Kidney epithelial cell (primary cell): ENCODE results near the gene CBLN3. TPM values are rescaled to one million over a fixed set of nuclear protein-coding genes. Genes with fewer than 3 reads are reported as not detected.
"Not testable (repeated sequence)": the region's sequence is repeated elsewhere in the genome, so short reads cannot be mapped to it uniquely, and the experiment has no call there.

Experiments used
- DNase-seq: peaks from one replicate; pipeline ENCODE4 v3.0.0-alpha.2; 2010; ENCODE audit warnings: low read depth
- H3K27me3 ChIP-seq: 2 replicates; pipeline ENCODE4 v1.6.0; 2011; ENCODE audit warnings: low read length; ENCODE audit not compliant: control insufficient read depth, insufficient read depth
- H3K36me3 ChIP-seq: 2 replicates; pipeline ENCODE4 v1.5.1; 2011; ENCODE audit warnings: low read length; ENCODE audit not compliant: control insufficient read depth, insufficient read depth
- H3K4me3 ChIP-seq: 2 replicates; pipeline ENCODE4 v1.5.1; 2011; ENCODE audit warnings: low read depth, mild to moderate bottlenecking, control low read depth, low read length
- total RNA-seq: library from RNA; depleted of rRNA; stranded (reverse); fragments of >200 nt; gene quantifications from 2 replicates; pipeline ENCODE4 v1.2.3, GENCODE V29; 2015
- TF ChIP-seq, protein P1 (sequence below): IDR thresholded peaks from 2 replicates; pipeline ENCODE4 v1.5.1; 2011; ENCODE audit warnings: mild to moderate bottlenecking, moderate library complexity, low read length, control low read depth, inconsistent platforms; ENCODE audit not compliant: insufficient read depth, poor library complexity, severe bottlenecking

Gene CBLN3
- total RNA-seq, 1 donor from 2014 or later = 0.88 TPM

DNA sequence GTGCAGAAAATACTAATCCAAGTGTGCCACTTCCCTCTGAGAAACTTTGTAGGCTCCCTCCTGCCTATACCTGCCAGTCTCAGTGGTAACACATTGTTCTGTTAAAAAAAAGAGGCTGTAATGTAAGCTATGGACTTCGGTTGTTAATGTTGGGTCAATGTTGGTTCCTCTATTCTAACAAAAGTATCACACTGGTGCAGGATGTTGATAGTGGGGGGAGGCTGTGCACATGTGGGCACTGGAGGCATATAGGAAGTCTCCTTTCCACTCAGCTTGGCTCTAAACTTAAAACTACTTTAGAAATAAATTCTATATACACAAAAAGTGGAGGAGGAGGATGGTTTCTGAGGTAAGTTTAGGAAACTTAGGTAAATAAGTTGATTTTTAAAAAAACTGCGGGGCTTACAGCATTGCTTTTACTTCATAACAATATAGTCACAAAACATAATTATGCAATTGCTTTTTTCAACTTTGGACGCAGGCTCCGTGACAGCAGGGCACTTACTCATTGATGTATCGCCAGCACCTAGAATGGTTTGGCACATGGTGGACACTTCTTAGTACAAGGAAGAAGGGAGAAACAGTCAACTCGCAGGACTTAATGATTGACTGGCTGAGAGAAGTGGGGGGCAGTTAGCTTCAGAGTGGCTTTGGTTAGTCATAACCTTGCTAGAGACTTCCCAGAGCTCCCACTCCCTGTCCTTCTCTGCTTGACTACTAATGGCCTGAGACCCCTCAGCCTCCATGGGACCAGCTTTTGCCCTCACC is 38.6 kb downstream of the CBLN3 start:
- H3K27me3 ChIP-seq = no peaks in the 10 kb centered on the region
- TF ChIP-seq, protein P1, sequence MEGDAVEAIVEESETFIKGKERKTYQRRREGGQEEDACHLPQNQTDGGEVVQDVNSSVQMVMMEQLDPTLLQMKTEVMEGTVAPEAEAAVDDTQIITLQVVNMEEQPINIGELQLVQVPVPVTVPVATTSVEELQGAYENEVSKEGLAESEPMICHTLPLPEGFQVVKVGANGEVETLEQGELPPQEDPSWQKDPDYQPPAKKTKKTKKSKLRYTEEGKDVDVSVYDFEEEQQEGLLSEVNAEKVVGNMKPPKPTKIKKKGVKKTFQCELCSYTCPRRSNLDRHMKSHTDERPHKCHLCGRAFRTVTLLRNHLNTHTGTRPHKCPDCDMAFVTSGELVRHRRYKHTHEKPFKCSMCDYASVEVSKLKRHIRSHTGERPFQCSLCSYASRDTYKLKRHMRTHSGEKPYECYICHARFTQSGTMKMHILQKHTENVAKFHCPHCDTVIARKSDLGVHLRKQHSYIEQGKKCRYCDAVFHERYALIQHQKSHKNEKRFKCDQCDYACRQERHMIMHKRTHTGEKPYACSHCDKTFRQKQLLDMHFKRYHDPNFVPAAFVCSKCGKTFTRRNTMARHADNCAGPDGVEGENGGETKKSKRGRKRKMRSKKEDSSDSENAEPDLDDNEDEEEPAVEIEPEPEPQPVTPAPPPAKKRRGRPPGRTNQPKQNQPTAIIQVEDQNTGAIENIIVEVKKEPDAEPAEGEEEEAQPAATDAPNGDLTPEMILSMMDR = no peak
- no peak overlapping the region for H3K4me3 ChIP-seq
- DNase-seq = no peak
- no peaks in the 10 kb centered on the region for H3K36me3 ChIP-seq

DNA sequence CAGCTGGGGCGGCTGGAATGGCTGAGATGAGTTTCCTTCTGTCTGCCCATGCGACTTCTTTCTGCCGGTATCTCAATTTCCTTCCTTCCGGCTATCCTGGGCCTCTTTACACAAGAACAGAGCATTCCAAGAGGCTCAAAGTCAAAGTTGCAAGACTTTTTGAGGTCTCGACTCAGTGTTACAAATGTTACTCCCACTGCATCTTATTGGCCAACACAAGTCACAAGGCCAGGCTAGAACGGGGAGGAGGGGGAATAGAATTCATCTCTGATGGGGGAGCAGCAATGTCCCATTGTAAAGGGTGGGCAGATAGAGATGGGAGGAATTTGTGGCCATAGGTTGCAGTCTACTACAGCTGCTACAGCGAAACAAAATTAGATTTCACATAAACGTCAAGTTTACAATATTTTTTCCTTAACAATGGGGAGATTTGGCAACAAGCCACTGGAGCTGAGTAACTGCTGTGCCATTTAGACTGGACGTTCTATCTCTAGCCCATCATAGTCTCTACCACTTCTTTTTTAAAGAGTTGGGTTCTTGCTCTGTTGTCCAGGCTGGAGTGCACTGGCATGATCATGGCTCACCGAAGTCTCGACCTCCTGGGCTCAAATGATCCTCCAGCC is 40.1 kb downstream of the CBLN3 start:
- Histone ChIP-seq H3K4me3 (no peak overlapping the region), H3K36me3 (no peaks in the 10 kb centered on the region), H3K27me3 (no peaks in the 10 kb centered on the region)
- no peak for DNase-seq
- TF ChIP-seq, protein P1 = no peak

DNA sequence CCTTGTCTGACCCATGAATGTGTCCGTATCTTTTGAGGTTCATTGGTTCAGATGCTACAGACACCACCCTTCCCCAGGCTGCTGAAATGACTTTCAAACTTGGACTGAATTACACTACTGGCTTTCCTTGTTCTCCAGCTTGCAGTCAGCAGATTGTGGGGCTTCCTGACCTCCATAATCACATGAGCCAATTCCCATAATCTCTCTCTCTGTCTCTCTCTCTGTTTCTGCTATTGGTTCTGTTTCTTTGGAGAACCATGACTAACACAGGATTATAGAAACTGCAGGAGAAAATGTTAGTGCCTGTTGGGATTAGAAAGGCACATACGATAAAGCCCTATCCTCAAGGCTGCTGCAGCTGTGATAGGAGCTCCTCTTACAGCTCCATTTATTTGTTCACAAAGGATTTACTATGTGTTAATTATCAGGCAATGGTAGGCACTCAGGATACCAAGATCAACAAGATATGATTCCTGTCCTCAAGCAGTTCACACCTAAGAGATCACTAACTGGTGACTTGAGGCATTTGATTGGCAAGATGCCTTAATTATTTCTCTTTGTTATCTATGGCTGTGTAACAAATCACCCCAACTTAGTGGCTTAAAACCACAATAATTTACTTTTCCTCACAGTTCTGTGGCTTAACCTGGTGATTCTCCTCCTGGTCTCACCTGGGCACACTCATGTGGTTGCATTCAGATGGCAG is 40.8 kb downstream of the CBLN3 start:
- H3K4me3 ChIP-seq = no peak overlapping the region
- H3K27me3 ChIP-seq = peaks cover 2% of the 10 kb centered on the region
- no peak for DNase-seq
- TF ChIP-seq, protein P1 = no peak
- H3K36me3 ChIP-seq = no peaks in the 10 kb centered on the region

DNA sequence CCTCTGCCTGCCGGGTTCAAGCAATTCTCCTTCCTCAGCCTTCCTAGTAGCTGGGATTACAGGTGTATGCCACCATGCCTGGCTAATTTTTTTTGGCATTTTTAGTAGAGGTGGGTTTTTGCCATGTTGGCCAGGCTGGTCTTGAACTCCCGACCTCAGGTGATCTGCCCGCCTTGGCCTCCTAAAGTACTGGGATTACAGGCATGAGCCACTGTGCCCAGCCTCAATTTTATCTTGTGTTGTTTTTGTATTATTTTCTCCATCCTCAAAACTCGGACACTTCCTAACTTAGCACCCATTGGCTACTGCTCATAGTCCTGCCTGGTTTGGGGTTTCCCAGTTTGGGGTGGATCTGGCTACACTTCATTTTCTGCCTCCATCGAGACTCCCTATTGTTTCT is 41.9 kb downstream of the CBLN3 start:
- not testable (repeated sequence) for H3K36me3 ChIP-seq, DNase-seq, H3K4me3 ChIP-seq, H3K27me3 ChIP-seq

DNA sequence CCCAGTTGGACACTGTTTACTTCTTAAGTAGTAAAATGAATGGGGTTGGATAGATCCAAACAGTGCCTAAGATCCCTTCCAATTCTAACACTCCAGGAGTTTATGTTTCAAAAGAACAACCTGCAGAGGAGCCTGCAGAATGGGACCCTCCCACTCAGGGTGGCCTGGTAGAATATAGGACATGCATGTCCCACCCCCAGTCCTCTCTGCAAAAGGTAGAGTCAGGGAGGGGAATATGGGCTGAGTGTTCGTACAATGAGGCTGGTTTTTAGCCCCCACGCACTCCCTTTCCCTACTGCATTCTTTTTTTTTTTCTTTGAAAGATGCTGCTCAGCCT is 42.5 kb downstream of the CBLN3 start:
- DNase-seq = no peak
- Histone ChIP-seq H3K27me3 (peaks cover 2% of the 10 kb centered on the region), H3K4me3 (no peak overlapping the region), H3K36me3 (no peaks in the 10 kb centered on the region)
- TF ChIP-seq, protein P1 = no peak

DNA sequence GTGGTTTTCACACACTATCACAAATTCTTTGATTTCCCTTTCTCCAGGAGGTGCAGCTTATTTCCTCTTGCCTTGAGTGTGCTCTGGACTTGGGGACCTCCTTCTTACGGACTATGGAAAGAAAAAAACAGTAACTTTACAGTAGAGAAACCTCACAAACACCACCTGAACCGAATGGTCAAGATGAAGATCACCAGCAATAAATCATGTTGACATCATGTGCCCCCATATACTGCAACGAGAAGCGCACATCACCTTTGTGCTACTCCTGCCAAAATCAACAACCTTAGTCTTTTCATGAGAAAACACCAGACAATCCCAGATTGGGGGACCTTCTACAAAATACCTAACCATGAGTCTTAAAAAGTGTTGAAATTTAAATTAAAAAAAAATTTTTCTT is 43.9 kb downstream of the CBLN3 start:
- H3K27me3 ChIP-seq = peaks cover 2% of the 10 kb centered on the region
- DNase-seq = no peak
- TF ChIP-seq, protein P1 = no peak
- no peaks in the 10 kb centered on the region for H3K36me3 ChIP-seq
- H3K4me3 ChIP-seq = no peak overlapping the region
